Body of pancreas (tissue), 4 donors: ENCODE results near the gene TAF6. TPM values are rescaled to one million over a fixed set of nuclear protein-coding genes. Genes with fewer than 3 reads are reported as not detected.
A peak's percentile ranks its signal among the peaks of the same experiment; 100 is the strongest.

Source experiments
- ATAC-seq: fragments of 150-250 bp; one replicate; pipeline ENCODE4 v1.9.1; 2016
- DNase-seq, 4 donors: peaks; one replicate each; pipeline ENCODE4 v3.0.0-alpha.2; 2019
- H3K27ac ChIP-seq, 4 donors: fragments of 200-600 bp; sonication (generic); 1 replicate in 3 of 4; 2 replicates in 1 of 4; pipeline versions ENCODE4 v1.5.1 to v1.6.1; 2016 to 2019; ENCODE audit warnings: mild to moderate bottlenecking in 1 of 4, mixed read lengths in 1 of 4, moderate library complexity in 1 of 4
- H3K27me3 ChIP-seq, 2 donors: fragments of 200-600 bp; sonication (generic); one replicate each; pipeline ENCODE4 v1.6.0; 2016; ENCODE audit warnings: mild to moderate bottlenecking in 1 of 2
- H3K36me3 ChIP-seq, 2 donors: fragments of 200-600 bp; sonication (generic); replicated peaks in 1 of 2; 2 replicates each; pipeline ENCODE4 v1.5.1; 2016; ENCODE audit warnings: low read depth in 2 of 2; ENCODE audit not compliant: insufficient read depth in 1 of 2
- H3K4me1 ChIP-seq: fragments of 200-600 bp; sonication (generic); one replicate; pipeline ENCODE4 v1.6.0; 2016
- H3K4me3 ChIP-seq, 2 donors: fragments of 200-600 bp; sonication (generic); 1 replicate in 1 of 2; 2 replicates in 1 of 2; pipeline ENCODE4 v1.5.1; 2016 to 2019
- H3K9me3 ChIP-seq, 3 donors: fragments of 200-600 bp; sonication (generic); 1 replicate in 2 of 3; 2 replicates in 1 of 3; pipeline ENCODE4 v1.5.1; 2016
- POLR2A ChIP-seq, 3 donors: fragments of 450-650 bp; IDR thresholded peaks; one replicate each; pipeline ENCODE4 v1.6.1; 2016; ENCODE audit warnings: antibody characterized with exemption in 3 of 3, mild to moderate bottlenecking in 2 of 3
- WGBS, 2 donors: methylation state at CpG; one replicate each; pipeline ENCODE4 v1.1.5; 2017; 5-methylcytosine and 5-hydroxymethylcytosine counted together
- intact Hi-C: fragments of 100-400 bp; cut with DNase I; formaldehyde crosslinking; loops from one replicate; pipeline ENCODE4 v1.15.1; 2023
- total RNA-seq, 2 donors: library from RNA; depleted of rRNA; stranded (reverse); fragments of >200 nt; gene quantifications; one replicate each; pipeline ENCODE4 v1.1.0, GENCODE V29; 2016
- TF ChIP-seq, protein P1 (sequence below), 7 experiments: fragments of 450-650 bp in 4 of 7; fragments of 200-600 bp in 3 of 7; sonication (generic) in 3 of 7; IDR thresholded peaks; one replicate each; pipeline ENCODE4 v1.5.1; 2016 to 2019; ENCODE audit warnings: antibody characterized with exemption in 7 of 7

TAF6 gene
- total RNA-seq, 2 donors from 2014 or later, result 30.4 to 51.7 TPM

DNA sequence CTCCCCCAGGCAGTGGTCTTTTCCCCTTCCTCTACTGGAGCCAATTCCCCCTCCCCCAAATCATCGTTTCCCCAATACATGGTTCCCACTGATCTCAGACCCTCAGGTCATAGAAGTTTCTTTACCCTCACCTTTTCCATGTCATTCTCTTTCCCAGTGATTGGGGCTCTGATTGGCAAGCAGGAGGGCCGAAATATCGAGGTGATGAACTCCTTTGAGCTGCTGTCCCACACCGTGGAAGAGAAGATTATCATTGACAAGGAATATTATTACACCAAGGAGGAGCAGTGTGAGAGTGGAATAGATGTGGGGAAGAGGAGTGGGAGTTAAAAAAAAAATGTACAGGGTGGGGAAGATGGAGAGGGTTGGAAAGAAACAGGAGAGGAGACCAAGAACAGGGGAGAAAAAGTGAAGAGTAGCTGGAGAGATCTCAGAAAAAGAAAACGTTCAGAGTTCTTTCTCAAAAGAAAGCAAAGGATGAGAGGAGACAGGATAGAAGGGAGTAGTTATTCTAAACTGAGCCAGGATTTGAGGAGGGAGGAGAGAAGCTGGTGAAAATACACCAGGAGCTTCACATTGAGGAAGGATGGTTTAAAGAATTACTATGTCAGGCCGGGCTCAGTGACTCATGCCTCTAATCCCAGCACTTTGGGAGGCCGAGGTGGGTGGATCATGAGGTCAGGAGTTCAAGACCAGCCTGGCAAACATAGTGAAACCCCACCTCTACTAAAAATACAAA is 29.5 kb downstream of the TAF6 start:
- TF ChIP-seq, protein P1, sequence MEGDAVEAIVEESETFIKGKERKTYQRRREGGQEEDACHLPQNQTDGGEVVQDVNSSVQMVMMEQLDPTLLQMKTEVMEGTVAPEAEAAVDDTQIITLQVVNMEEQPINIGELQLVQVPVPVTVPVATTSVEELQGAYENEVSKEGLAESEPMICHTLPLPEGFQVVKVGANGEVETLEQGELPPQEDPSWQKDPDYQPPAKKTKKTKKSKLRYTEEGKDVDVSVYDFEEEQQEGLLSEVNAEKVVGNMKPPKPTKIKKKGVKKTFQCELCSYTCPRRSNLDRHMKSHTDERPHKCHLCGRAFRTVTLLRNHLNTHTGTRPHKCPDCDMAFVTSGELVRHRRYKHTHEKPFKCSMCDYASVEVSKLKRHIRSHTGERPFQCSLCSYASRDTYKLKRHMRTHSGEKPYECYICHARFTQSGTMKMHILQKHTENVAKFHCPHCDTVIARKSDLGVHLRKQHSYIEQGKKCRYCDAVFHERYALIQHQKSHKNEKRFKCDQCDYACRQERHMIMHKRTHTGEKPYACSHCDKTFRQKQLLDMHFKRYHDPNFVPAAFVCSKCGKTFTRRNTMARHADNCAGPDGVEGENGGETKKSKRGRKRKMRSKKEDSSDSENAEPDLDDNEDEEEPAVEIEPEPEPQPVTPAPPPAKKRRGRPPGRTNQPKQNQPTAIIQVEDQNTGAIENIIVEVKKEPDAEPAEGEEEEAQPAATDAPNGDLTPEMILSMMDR (IDR thresholded peaks at IDR 0.05), result no peak
- TF ChIP-seq POLR2A (IDR thresholded peaks at IDR 0.05), result no peak
- H3K27ac ChIP-seq, result peak overlapping the region in 3 of 4 donors; percentile 69 to 90 (median 81)
- H3K27me3 ChIP-seq, result no peaks in the 10 kb centered on the region
- H3K4me3 ChIP-seq, result peak overlapping the region; percentile 76 to 93
- 25 to 33% methylated on average over 7 of the region's 7 CpGs for WGBS, 2 donors
- ATAC-seq, result no peak
- H3K9me3 ChIP-seq, result no peaks in the 10 kb centered on the region
- no peak for DNase-seq
- intact Hi-C loops, result no loop called here
- peaks cover 21% of the 10 kb centered on the region for H3K4me1 ChIP-seq
- peaks cover 5 to 11% of the 10 kb centered on the region in 2 donors for H3K36me3 ChIP-seq

- TF ChIP-seq POLR2A (IDR thresholded peaks at IDR 0.05), result peak; percentile 34 to 84 (median 79)
- TF ChIP-seq, protein P1 (IDR thresholded peaks at IDR 0.05), result peak in 1 of 7 experiments; percentile 16
- intact Hi-C loops, result no loop called here
- DNase-seq, result peak; percentile 81 to 87 (median 83)
- peak within 1 kb of the TSS; percentile 76 to 93 for H3K4me3 ChIP-seq
- peaks cover 2 to 11% of the 10 kb centered on the region in 2 donors for H3K36me3 ChIP-seq
- ATAC-seq, result peak; percentile 91
- WGBS, 2 donors, result 1% methylated on average over 27 to 58 of the region's 68 CpGs
- H3K9me3 ChIP-seq, result no peaks in the 10 kb centered on the region
- H3K27ac ChIP-seq, result peak within 1 kb of the TSS; percentile 69 to 90 (median 78)
- H3K4me1 ChIP-seq, result peaks cover 21% of the 10 kb centered on the region
- no peaks in the 10 kb centered on the region for H3K27me3 ChIP-seq
Measured at GRCh38 chr7:100088621-100089457, 30.3 kb downstream of the TAF6 start, which contains the start of gene COPS6. TSS of gene COPS6 (plus strand) at chr7:100088969. CDS start at chr7:100088991, 22 bp downstream.

DNA sequence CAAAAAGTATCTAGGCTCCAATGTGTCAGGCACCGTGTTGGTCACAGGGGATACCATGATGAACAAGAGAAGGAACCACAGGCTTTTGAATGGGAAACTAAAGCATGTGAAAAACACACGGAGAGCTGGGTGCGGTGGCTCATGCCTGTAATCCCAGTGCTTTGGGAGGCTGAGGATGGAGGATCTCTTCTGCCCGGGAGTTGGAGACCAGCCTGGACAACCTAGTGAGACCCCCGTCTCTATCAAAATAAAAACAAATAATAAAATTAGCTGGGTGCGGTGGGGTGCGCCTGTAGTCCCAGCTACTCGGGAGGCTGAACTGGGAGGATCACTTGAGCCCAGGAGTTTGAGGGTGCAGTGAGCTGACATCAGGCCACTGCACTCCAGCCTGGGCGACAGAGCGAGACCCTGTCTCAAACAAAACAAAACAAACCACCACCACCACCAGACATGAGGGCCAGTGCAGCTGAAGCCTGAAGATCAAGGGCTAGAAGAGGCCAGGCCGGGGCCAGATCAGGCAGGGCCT is 31.0 kb downstream of the TAF6 start:
- intact Hi-C loops, result no loop called here
- 72 to 79% methylated on average over 11 of the region's 11 CpGs for WGBS, 2 donors
- no peaks in the 10 kb centered on the region for H3K27me3 ChIP-seq
- peaks cover 0 to 7% of the 10 kb centered on the region in 2 donors for H3K36me3 ChIP-seq
- H3K4me3 ChIP-seq, result peak overlapping the region in 1 of 2 donors; percentile 93
- TF ChIP-seq POLR2A (IDR thresholded peaks at IDR 0.05), result no peak
- TF ChIP-seq, protein P1 (IDR thresholded peaks at IDR 0.05), result no peak
- ATAC-seq (no peak), DNase-seq (no peak)
- peak overlapping the region; percentile 69 to 90 (median 78) for H3K27ac ChIP-seq
- peaks cover 21% of the 10 kb centered on the region for H3K4me1 ChIP-seq
- no peaks in the 10 kb centered on the region for H3K9me3 ChIP-seq

DNA sequence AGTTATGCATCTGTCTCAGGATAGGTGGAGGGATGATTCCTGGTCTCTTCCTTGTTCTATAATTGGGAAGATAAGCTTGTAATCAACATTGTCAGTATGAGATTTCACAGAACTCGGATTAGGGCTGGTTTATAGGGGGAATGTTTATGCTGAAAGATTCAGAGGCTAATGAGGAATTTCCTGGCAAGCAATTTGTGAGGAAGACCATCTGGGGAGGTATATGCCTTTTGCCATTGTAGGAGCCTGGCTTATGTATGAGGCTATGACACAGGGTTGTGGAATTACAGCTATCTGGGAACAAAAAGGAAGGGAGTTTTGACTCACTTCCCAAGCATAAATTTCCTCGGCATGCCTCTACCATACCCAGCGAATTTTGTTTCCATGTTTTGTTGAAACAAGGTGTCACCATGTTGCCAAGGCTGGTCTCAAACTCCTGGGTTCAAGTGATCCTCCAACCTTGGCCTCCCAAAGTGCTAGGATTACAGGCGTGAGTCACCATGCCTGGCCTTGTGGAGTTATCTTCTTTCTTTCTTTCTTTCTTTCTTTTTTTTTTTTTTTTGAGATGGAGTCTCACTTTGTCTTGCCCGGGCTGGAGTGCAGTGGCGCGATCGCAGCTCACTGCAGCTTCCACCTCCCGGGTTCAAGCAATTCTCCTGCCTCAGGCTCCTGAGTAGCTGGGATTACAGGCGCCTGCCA is 32.0 kb downstream of the TAF6 start:
- Histone ChIP-seq H3K36me3 (peaks cover 0 to 5% of the 10 kb centered on the region in 2 donors), H3K4me1 (peaks cover 28% of the 10 kb centered on the region), H3K27me3 (no peaks in the 10 kb centered on the region), H3K27ac (no peak overlapping the region), H3K4me3 (no peak overlapping the region), H3K9me3 (no peaks in the 10 kb centered on the region)
- WGBS, 2 donors, result 76 to 82% methylated on average over 10 of the region's 10 CpGs
- no peak for ATAC-seq
- no peak for TF ChIP-seq POLR2A (IDR thresholded peaks at IDR 0.05)
- TF ChIP-seq, protein P1 (IDR thresholded peaks at IDR 0.05), result no peak
- intact Hi-C loops, result no loop called here
- DNase-seq, result no peak
